ENCODE data around the gene TCERG1.

Gene TCERG1

GRCh38 chr5:146457431-146457830, 10.3 kb downstream of the TCERG1 start:
- no peak for DNase-seq (ENCODE audit: low read depth)

- DNase-seq (ENCODE audit: low read depth) = no peak
Measured at GRCh38 chr5:146458894-146459293, 11.8 kb downstream of the TCERG1 start.

- no peak for DNase-seq (ENCODE audit: low read depth)
Measured at GRCh38 chr5:146461319-146461718, 14.2 kb downstream of the TCERG1 start.

GRCh38 chr5:146463446-146463845, 16.3 kb downstream of the TCERG1 start:
- no peak for DNase-seq (ENCODE audit: low read depth)

- no peak for DNase-seq (ENCODE audit: low read depth)
Measured at GRCh38 chr5:146466521-146467349, 19.6 kb downstream of the TCERG1 start.

GRCh38 chr5:146467760-146468159, 20.6 kb downstream of the TCERG1 start:
- DNase-seq (ENCODE audit: low read depth) = no peak

GRCh38 chr5:146474065-146474464, 26.9 kb downstream of the TCERG1 start:
- DNase-seq (ENCODE audit: low read depth) = no peak

- no peak for DNase-seq (ENCODE audit: low read depth)
Measured at GRCh38 chr5:146475190-146475780, 28.2 kb downstream of the TCERG1 start.

- DNase-seq (ENCODE audit: low read depth) = no peak
Measured at GRCh38 chr5:146475906-146476305, 28.8 kb downstream of the TCERG1 start.

GRCh38 chr5:146482775-146483174, 35.6 kb downstream of the TCERG1 start:
- no peak for DNase-seq (ENCODE audit: low read depth)

GRCh38 chr5:146484714-146485391, 37.7 kb downstream of the TCERG1 start:
- DNase-seq (ENCODE audit: low read depth) = no peak

GRCh38 chr5:146490089-146490843, 43.1 kb downstream of the TCERG1 start:
- no peak for DNase-seq (ENCODE audit: low read depth)

GRCh38 chr5:146494656-146495055, 47.5 kb downstream of the TCERG1 start:
- DNase-seq (ENCODE audit: low read depth) = no peak

GRCh38 chr5:146499680-146500079, 52.5 kb downstream of the TCERG1 start:
- DNase-seq (ENCODE audit: low read depth) = no peak

- DNase-seq (ENCODE audit: low read depth) = no peak
Measured at GRCh38 chr5:146507428-146507827, 60.3 kb downstream of the TCERG1 start.

- no peak for DNase-seq (ENCODE audit: low read depth)
Measured at GRCh38 chr5:146510559-146511125, 63.5 kb downstream of the TCERG1 start.

GRCh38 chr5:146513462-146513861, 66.3 kb downstream of the TCERG1 start:
- no peak for DNase-seq (ENCODE audit: low read depth)

- no peak for DNase-seq (ENCODE audit: low read depth)
Measured at GRCh38 chr5:146514575-146514974, 67.4 kb downstream of the TCERG1 start.

GRCh38 chr5:146515473-146516150, 68.5 kb downstream of the TCERG1 start:
- no peak for DNase-seq (ENCODE audit: low read depth)

GRCh38 chr5:146516151-146516475, 69.0 kb downstream of the TCERG1 start, which contains the start of gene GPR151:
Gene GPR151, minus strand, starts transcription at chr5:146516190. Its CDS starts 77 bp downstream, at chr5:146516113.
- DNase-seq (ENCODE audit: low read depth) = no peak

GRCh38 chr5:146519554-146519953, 72.4 kb downstream of the TCERG1 start:
- no peak for DNase-seq (ENCODE audit: low read depth)

All from activated gamma-delta T cell treated with anti-CD3 and anti-CD28 coated beads, Interleukin-2, amount 50 U/mL, for 16 hours (primary cell).